GM18517 (cell line): ENCODE measurements around the gene ARSK.
"Not testable (repeated sequence)": the region's sequence is repeated elsewhere in the genome, so short reads cannot be mapped to it uniquely, and the experiment has no call there.

ENCODE experiments used
- ATAC-seq: cut with Tn5 transposase; IDR thresholded peaks from one replicate; pipeline ENCODE4 v1.9.1; 2021; ENCODE audit warnings: mild to moderate bottlenecking, moderate library complexity; ENCODE audit not compliant: unreplicated experiment

Gene ARSK

GRCh38 chr5:95620030-95620869 is 65.3 kb downstream of the ARSK start, which contains the start of gene GPR150:
Gene GPR150, plus strand, starts transcription at chr5:95620087. Its CDS starts 189 bp downstream, at chr5:95620276.
- peak; percentile 40 for ATAC-seq

GRCh38 chr5:95620870-95621838 is 66.3 kb downstream of the ARSK start:
- peak; percentile 52 for ATAC-seq

DNA sequence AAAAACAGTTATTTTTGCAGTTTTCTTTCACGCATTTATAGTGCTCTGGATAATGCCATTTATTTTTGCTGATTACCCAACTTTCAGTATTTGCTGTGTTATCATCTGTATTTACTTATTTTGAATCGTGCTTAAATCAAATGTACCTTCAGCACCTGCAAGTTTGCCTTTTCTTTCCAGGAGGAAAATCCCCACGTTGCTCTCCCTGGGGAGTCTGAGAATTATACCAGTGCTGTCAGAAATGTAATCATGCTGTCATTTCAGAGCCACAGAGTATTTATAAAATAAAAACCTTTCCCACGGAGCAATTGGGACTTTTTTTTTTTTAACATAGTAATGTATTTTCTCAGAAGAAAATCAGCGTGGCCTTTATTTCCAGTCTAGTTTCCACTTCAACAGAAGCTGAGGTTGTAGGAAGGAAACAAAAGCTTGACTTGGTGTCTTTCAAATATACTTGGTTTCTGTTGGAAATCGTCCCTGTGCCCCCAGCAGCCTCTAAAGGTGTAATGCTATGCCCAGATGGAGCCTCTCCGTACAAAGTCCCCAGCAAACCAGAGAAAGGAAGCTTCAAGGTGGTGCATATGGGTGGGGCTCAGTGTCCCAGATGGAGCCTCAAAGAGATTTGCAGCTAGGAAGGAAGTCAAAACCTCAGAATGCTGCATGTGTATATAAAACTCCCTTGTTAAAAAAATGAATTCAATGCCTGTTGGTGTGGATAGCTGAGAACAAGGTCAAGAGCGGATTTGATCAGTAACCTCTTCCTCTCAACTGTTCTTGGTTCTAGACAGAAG is 67.1 kb downstream of the ARSK start:
- no peak for ATAC-seq

GRCh38 chr5:95623706-95624105 is 68.8 kb downstream of the ARSK start:
- no peak for ATAC-seq

- no peak for ATAC-seq
Measured at GRCh38 chr5:95624368-95624767, 69.5 kb downstream of the ARSK start.

DNA sequence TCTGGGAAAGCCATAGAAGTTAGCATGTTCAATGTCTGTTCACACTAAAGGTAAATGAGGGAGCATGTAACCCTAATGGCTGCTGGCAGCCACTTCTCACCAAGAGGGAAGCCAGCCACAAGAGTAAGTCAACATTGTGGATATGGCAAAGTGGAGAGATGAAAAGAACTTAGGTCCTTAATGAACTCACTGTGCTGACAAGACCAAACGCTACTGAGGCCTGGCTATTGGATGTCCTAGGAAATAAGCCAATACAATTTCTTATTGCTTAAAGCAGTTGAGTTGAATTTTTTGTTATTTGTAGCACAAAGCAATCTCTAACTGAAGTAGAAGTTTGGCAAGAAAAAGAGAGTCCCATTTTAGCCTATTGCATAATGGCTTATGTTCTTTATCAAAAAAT is 71.8 kb downstream of the ARSK start:
- no peak for ATAC-seq

DNA sequence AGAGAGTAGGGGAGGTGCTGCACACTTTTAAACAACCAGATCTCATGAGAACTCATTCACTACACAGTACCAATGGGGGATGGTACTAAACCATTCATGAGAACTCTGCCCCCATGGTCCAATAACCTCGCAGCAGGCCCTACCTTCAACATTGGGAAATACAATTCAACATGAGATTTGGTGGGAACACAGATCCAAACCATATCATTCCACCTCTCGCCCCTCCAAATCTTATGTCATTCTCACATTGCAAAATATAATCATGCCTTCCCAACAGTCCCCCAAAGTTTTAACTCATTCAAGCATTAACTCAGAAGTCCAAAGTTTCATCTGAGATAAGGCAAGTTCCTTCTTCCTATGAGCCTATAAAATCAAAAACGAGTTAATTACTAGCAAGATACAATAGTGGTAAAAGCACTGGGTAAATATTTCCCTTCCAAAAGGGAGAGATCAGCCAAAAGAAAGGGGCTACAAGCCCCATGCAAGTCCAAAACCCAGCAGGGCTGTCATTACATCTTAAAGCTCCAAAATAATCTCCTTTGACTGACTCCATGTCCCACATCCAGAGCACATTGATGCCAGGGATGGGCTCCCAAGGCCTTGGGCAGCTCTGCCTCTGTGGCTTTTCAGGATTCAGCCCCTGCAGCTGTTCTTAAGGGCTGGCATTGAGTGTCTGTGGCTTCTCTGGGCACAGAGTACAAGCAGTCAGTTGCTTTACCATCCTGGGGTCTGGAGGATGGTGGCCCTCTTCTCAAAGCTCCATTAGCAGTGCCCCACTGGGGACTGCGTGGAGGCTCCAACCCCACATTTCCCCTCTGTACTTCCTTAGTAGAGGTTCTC is 73.3 kb downstream of the ARSK start:
- no peak for ATAC-seq

DNA sequence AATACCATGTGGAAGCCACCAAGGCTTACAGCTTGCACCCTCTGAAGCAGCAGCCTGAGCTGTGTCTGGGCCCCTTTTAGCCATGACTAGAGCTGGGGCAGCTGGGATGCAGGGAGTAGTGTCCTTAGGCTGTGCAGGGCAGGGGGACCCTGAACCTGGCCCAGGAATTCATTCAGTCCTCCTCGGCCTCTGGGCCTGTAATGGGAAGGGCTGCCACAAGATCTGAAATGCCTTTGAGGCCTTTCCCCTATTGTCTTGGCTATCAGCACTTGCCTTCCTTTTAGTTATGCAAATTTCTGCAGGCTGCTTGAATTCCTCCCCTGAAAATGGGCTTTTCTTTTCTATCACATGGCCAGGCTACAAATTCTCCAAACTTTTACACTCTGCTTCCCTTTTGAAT is 74.0 kb downstream of the ARSK start:
- no peak for ATAC-seq

DNA sequence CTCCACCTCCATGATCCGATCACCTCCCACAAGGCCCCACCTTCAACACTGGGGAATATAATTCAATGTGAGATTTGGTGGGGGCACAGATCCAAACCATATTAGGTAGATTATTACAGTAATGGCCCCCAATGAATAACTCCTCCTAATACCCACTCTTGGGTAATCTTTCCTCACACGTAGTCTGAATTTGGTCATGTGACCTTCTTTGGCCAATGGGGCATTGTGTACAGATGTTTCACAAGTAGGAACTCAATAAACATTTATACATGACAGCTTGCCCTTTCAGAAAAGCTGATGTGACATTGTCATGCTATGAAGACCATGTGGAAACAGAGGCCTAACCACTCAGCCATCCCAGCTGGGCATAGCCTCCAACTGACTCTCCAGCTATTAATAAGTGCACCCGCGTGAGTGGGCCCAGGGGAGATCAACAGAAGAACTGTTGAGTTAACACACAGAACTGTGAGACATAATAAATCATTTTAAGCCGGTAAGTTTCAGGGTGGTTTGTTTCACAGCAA is 75.6 kb downstream of the ARSK start:
- no peak for ATAC-seq

DNA sequence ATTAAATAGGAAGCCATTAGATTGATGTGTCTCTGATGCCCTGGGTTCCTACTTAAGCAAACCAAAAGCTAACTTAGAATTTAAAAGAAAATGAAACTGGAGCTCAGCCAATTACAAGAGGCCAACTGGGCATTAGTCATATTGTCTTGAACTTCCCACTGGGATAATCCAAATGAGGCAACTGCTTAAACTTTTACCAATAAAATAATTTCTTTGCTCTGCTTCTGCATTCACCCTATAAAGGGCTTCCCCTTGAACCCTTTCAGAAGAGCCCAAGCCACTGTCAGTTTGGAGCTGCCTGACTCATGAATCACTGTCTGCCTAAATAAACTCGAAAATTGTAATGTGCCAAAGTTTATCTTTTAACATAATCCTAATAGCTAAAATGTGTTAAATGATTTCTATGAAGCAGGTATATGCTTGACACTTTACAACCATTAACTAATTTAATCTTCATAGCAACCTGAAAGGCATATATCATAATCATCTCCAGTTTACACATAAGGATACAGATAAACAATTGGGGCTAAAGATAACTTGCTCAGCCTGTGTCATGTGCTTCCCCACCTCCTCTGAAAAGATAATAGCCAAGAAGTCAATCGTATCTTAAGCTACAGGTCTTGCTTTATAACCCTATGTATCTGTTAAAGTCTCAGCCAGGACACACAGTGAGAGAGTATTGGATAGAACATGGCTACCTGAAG is 76.5 kb downstream of the ARSK start:
- ATAC-seq = no peak

GRCh38 chr5:95631991-95632675 is 77.2 kb downstream of the ARSK start:
- peak; percentile 91 for ATAC-seq

DNA sequence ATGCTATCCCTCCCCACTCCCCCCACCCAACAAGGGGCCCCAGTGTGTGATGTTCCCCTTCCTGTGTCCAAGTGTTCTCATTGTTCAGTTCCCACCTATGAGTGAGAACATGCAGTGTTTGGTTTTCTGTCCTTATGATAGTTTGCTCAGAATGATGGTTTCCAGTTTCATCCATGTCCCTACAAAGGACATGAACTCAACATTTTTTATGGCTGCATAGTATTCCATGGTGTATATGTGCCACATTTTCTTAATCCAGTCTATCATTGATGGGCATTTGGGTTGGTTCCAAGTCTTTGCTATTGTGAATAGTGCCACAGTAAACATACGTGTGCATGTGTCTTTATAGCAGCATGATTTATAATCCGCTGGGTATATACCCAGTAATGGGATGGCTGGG is 78.0 kb downstream of the ARSK start:
- not testable (repeated sequence) for ATAC-seq

DNA sequence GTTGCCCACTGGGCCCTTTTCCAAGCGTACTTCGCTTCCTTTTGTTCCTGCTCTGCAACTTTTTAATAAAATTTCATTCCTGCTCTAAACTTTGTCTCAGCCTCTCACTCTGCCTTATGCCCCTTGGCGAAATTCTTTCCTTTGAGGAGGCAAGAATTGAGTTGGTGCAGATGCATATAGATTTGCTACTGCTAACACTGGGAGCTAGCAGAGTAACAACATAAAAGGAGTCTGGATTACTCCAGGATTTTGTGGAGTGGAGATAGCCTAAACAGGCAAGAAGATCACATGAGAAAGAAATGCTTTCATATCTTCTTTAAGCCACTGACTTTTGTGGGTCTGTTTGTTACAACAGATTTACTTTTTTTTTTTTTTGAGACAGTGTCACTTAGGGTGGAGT is 78.8 kb downstream of the ARSK start:
- no peak for ATAC-seq

GRCh38 chr5:95634081-95634480 is 79.2 kb downstream of the ARSK start:
- ATAC-seq = no peak

DNA sequence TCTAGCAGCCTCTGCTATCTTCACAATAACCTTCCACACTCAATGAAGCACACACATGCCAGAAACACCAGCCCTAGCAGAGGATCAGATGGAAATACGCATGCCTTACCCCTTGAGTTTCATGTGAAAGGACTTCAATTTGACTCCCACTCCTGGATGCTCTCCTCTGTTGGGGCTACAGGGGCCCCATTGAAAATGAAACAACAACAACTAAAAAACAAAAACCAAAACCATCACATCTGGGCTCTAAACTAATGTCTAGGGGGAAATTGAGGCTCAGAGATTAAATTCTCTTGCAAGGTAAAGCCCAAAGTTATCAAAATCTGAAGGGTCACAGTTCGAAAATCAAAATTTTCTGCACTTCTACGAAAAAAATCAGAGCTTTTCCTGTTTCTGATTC is 83.7 kb downstream of the ARSK start:
- ATAC-seq = no peak

DNA sequence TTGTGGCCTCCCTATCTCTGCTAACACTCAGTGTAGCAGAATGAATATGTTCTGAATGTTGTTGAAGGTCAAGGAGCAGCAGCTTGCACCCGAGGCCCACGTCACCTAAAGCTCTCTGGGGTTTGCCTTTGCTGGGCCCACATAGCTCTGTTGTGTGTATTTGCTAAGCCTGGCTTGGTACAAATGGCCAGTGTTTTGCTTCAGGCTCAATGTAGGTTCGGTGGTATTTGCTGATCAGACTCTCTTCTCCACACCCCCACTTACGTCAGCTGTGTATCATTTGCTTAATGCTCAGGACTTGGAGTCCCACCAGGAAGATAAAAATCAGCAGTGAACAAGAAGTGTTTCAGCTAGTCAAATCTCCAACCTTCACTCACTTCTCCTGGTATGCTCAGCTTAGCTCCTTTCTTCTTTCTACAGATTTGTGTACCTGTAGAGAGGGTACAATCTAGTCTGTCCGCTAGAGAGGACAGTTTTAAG is 86.9 kb downstream of the ARSK start:
- no peak for ATAC-seq

DNA sequence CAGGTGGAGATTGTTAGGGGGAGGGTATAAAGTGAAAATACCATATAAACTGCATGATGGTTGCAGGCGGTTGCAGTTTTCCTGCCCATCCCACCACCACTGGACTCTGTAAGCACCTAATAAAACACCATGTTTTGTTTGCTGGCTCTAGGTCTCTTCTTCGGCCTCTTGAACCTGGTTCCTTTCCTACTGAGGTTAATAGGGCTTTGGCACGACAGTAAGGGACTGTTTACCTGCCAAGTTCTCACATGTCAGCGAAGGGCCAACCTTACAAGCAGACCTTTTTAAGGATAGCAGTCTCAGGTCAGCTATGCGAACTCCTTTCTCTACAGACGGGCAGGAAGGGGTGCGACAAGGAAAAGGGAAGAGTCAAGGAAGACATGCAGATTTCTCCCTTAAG is 88.3 kb downstream of the ARSK start:
- ATAC-seq = no peak

DNA sequence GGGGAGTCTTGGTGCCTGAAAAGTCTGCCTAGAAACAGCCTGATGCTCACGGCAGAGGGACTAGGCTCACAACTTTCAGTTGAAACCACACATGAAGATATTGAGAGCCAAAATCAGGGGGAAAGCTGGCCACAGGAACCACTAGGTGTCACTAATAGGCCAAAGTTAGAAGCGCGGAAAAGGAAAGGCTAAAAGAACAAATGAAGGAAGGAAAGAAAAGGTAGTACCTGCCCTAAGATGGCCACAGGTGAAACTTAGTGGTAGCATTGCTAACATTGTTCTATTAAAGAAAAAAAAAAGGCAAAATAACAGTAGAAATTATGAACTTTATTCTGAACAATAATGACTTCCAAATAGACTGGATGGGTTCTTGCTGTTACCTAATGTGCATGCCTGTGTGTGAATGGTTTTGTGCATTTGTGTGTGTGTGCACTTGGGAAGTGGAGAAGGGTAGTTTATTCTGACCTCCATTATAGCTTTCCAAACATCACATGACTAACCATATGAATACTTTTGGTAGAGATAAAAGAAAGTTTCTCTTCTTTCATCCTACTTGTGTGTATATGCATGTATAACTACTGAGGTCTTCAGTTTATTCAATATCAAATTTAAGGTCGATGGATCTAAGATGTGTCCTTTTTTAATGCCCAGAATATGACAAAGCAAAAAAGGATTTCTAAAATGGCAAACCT is 89.6 kb downstream of the ARSK start:
- peak; percentile 44 for ATAC-seq
